ENCODE measurements around the gene CD99L2. TPM values are rescaled to one million over a fixed set of nuclear protein-coding genes. Genes with fewer than 3 reads are reported as not detected.

The CD99L2 gene
- total RNA-seq, 1 experiment from 2014 or later: 9.4 TPM

DNA sequence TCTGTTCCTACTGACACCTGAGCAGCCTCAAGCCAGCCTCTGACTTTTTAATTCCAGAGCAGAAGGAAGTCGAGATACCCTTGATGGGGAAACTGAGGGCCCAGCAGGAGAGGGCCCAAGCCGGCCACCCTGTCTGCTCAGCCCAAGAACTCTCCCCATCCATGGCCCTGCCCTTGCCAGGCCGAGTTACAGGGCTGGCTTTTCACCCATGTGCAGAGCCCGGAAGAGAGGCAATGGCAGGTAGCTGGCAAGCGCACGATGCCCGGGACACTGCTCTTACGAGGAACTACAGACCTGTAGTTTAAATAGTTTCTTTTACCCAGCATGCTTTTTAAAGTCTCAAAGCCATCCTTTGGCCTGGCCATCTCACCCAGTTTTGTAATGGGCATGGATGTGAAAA, 125.4 kb downstream of the CD99L2 start:
- H3K27ac Mint-ChIP-seq: no peak overlapping the region
- no peaks in the 10 kb centered on the region for H3K9me3 Mint-ChIP-seq
- POLR2A ChIA-PET: no interaction called here

DNA sequence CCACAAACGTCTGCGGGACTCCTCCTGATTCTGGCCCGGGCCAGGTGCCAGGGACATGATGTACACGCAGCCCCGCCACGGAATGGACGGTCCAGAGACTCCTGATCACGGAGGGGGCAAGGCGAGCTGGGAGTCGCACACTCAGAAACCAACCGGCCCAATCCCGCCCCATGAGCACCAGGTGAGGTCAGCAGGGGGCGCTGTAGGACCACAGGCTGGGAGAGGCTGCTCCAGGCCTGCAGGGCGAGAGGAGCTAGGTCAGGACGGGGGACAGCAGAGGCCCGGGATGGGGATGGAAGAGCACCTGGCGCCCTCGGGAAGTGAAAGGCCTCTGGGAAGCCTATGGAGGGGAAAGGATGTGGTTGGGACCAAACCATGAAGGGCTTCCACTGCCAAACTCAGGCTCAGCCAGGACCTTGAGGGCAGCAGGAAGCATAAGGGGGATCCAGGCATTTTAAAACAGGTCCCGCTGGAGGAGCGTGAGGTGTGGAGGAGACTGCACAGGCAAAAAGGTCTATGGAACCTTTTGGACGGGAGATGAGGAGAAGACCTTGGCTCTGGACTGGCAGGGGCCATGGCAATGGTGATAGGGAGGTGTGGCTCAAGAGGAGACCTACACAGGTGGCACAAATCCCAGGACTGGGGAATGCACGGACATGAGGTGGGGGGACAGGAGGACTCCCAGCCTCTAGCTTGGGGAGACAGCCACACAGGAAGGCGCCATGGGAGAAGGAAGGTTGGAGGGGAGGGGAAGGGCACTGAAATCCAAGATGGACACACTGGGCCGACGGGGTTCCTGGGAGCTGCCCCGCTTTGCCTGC, 126.1 kb downstream of the CD99L2 start:
- Mint-ChIP-seq H3K27me3 (ENCODE audit: low read depth) (no peaks in the 10 kb centered on the region), H3K36me3 (peaks cover 13% of the 10 kb centered on the region; the same call in 1 of the 2 replicates), H3K9me3 (no peaks in the 10 kb centered on the region), H3K27ac (no peak overlapping the region), H3K4me3 (no peak overlapping the region), H3K4me1 (peaks cover 15% of the 10 kb centered on the region)
- TF ChIP-seq ESRRA (CRISPR knock-in tag; IDR thresholded peaks at IDR 0.05; ENCODE audit: borderline replicate concordance) (no peak), ZNF423 (CRISPR knock-in tag; IDR thresholded peaks at IDR 0.05) (no peak), SOX15 (CRISPR knock-in tag; IDR thresholded peaks at IDR 0.05) (no peak)
- TF ChIP-seq, protein P1, sequence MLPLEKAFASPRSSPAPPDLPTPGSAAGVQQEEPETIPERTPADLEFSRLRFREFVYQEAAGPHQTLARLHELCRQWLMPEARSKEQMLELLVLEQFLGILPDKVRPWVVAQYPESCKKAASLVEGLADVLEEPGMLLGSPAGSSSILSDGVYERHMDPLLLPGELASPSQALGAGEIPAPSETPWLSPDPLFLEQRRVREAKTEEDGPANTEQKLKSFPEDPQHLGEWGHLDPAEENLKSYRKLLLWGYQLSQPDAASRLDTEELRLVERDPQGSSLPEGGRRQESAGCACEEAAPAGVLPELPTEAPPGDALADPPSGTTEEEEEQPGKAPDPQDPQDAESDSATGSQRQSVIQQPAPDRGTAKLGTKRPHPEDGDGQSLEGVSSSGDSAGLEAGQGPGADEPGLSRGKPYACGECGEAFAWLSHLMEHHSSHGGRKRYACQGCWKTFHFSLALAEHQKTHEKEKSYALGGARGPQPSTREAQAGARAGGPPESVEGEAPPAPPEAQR (CRISPR knock-in tag; IDR thresholded peaks at IDR 0.05): no peak
- TF ChIP-seq, protein P2, sequence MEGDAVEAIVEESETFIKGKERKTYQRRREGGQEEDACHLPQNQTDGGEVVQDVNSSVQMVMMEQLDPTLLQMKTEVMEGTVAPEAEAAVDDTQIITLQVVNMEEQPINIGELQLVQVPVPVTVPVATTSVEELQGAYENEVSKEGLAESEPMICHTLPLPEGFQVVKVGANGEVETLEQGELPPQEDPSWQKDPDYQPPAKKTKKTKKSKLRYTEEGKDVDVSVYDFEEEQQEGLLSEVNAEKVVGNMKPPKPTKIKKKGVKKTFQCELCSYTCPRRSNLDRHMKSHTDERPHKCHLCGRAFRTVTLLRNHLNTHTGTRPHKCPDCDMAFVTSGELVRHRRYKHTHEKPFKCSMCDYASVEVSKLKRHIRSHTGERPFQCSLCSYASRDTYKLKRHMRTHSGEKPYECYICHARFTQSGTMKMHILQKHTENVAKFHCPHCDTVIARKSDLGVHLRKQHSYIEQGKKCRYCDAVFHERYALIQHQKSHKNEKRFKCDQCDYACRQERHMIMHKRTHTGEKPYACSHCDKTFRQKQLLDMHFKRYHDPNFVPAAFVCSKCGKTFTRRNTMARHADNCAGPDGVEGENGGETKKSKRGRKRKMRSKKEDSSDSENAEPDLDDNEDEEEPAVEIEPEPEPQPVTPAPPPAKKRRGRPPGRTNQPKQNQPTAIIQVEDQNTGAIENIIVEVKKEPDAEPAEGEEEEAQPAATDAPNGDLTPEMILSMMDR (IDR thresholded peaks at IDR 0.05): peak; percentile 82
- peak; percentile 90 for DNase-seq (ENCODE audit: low spot score)
- ATAC-seq: peak; percentile 87
- ChIA-PET CTCF (interaction anchor here (0.5 to 2.5 kb wide), 53 partner anchors 9 to 942 kb away, joined by 3 to 90 read pairs (median 4); partner anchors contain the start of genes GPR50 and HMGB3), POLR2A (interaction anchor here (0.5 to 1.0 kb wide), 4 partner anchors 125 to 219 kb away, joined by 3 to 5 read pairs (median 4); partner anchors contain the start of gene HMGB3)

More for the DNA sequence above, 125.4 kb downstream of the CD99L2 start:
- peaks cover 22% of the 10 kb centered on the region for H3K4me1 Mint-ChIP-seq
- H3K4me3 Mint-ChIP-seq: no peak overlapping the region
- CTCF ChIA-PET: interaction anchor here (0.6 to 2.5 kb wide), 4 partner anchors 129 to 308 kb away, joined by 3 to 90 read pairs (median 5); partner anchors contain the start of gene HMGB3
- H3K27me3 Mint-ChIP-seq (ENCODE audit: low read depth): no peaks in the 10 kb centered on the region
- TF ChIP-seq, protein P1 (CRISPR knock-in tag; IDR thresholded peaks at IDR 0.05): no peak
- peaks cover 13% of the 10 kb centered on the region; the same call in 1 of the 2 replicates for H3K36me3 Mint-ChIP-seq
- ATAC-seq: no peak
- no peak for DNase-seq (ENCODE audit: low spot score)

DNA sequence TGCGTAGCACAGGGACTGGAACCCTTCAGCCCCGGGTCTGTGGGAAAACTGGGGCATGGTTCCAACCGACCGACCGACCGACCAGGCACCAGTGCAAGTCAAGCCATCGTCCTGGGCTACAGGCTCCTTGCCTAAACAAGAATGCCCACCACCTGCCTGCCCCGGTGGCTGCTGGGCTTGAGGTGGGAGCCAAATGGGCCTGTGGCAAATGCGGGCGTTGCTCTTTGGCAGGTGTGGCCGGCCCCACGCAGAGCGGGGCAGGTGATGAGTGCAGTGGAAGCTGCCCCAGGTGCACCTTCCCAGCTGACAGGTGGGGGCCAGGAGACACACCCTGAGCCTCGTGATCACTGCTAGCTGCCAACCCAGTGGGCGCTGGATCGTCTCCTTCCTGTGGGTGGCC, 127.4 kb downstream of the CD99L2 start:
- Mint-ChIP-seq H3K4me1 (peaks cover 10% of the 10 kb centered on the region), H3K27me3 (ENCODE audit: low read depth) (no peaks in the 10 kb centered on the region), H3K4me3 (no peak overlapping the region), H3K9me3 (no peaks in the 10 kb centered on the region), H3K36me3 (peaks cover 9% of the 10 kb centered on the region; the same call in 1 of the 2 replicates), H3K27ac (no peak overlapping the region)
- no peak for DNase-seq (ENCODE audit: low spot score)
- CTCF ChIA-PET: interaction anchor here (0.9 to 2.5 kb wide), 5 partner anchors 163 to 310 kb away, joined by 3 to 90 read pairs (median 4); no protein-coding TSS in a partner anchor
- POLR2A ChIA-PET: no interaction called here
- ATAC-seq: no peak
- TF ChIP-seq HMGA2 (CRISPR knock-in tag; IDR thresholded peaks at IDR 0.05) (no peak), JUN (CRISPR knock-in tag; IDR thresholded peaks at IDR 0.05) (no peak), FOXP1 (CRISPR knock-in tag; IDR thresholded peaks at IDR 0.05; ENCODE audit: borderline replicate concordance) (no peak), RORB (CRISPR knock-in tag; IDR thresholded peaks at IDR 0.05) (no peak), ELF4 (CRISPR knock-in tag; IDR thresholded peaks at IDR 0.05; ENCODE audit: low read depth) (no peak), PRRX2 (CRISPR knock-in tag; IDR thresholded peaks at IDR 0.05) (no peak), ZNF423 (CRISPR knock-in tag; IDR thresholded peaks at IDR 0.05) (no peak), ATF1 (CRISPR knock-in tag; IDR thresholded peaks at IDR 0.05) (no peak), ZNF416 (CRISPR knock-in tag; IDR thresholded peaks at IDR 0.05) (no peak), ZNF263 (CRISPR knock-in tag; IDR thresholded peaks at IDR 0.05; ENCODE audit: low read depth) (no peak)
- TF ChIP-seq, protein P3, sequence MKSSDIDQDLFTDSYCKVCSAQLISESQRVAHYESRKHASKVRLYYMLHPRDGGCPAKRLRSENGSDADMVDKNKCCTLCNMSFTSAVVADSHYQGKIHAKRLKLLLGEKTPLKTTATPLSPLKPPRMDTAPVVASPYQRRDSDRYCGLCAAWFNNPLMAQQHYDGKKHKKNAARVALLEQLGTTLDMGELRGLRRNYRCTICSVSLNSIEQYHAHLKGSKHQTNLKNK (CRISPR knock-in tag; IDR thresholded peaks at IDR 0.05): no peak
- TF ChIP-seq, protein P4, sequence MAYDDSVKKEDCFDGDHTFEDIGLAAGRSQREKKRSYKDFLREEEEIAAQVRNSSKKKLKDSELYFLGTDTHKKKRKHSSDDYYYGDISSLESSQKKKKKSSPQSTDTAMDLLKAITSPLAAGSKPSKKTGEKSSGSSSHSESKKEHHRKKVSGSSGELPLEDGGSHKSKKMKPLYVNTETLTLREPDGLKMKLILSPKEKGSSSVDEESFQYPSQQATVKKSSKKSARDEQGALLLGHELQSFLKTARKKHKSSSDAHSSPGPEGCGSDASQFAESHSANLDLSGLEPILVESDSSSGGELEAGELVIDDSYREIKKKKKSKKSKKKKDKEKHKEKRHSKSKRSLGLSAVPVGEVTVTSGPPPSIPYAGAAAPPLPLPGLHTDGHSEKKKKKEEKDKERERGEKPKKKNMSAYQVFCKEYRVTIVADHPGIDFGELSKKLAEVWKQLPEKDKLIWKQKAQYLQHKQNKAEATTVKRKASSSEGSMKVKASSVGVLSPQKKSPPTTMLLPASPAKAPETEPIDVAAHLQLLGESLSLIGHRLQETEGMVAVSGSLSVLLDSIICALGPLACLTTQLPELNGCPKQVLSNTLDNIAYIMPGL (CRISPR knock-in tag; IDR thresholded peaks at IDR 0.05): no peak
- TF ChIP-seq, protein P5, sequence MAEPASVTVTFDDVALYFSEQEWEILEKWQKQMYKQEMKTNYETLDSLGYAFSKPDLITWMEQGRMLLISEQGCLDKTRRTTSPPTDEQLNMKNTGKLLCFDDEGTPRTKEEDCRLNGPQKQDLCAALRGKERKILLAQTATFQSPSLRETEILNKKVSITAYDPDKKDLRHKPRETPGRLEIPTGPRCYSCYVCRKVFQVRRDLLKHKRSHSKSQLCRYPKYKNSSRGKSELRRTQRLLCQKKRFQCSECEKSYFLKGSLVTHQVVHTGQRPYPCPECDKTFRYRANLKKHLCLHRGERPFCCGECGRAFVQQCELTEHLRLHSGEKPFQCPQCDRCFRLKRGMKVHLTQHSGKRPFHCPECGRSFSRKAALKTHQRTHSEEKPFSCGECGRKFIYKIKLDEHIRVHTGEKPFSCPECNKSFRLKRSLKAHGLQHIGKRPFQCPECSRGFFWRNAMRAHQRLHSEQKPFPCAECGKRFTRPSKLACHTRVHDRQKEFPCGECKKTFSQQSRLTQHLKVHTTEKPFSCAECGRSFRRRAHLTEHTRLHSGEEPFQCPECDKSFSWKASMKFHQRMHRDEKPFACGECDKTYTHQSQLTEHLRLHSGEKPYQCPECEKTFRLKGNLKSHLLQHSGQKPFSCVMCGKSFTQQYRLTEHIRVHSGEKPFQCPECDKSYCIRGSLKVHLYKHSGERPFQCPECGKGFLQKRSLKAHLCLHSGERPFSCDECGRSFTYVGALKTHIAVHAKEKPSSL (CRISPR knock-in tag; conservative IDR thresholded peaks at IDR 0.05): no peak
- TF ChIP-seq, protein P1 (CRISPR knock-in tag; IDR thresholded peaks at IDR 0.05): no peak
